PFSK-1 (cell line): Measurements from ENCODE around the gene FGGY.

ENCODE experiments used
- FOXP2 ChIP-seq: optimal IDR thresholded peaks from 2 replicates; pipeline ENCODE3; 2011; ENCODE audit warnings: borderline replicate concordance, control low read depth, inconsistent platforms; ENCODE audit not compliant: insufficient read depth; ENCODE audit errors: extremely low read length, extremely low read depth
- POLR2AphosphoS5 ChIP-seq: IDR thresholded peaks from 2 replicates; pipeline ENCODE4 v1.6.1; 2012; ENCODE audit warnings: low read depth, mild to moderate bottlenecking, control low read depth, low read length, moderate library complexity
- REST ChIP-seq, 2 experiments: IDR thresholded peaks; 2 replicates each; pipeline versions ENCODE4 v1.6.1 to v1.8.0; 2011 to 2012; ENCODE audit warnings: low read depth in 2 of 2, low read length in 2 of 2, control low read depth in 1 of 2, inconsistent platforms in 1 of 2, mild to moderate bottlenecking in 1 of 2, moderate library complexity in 1 of 2; ENCODE audit not compliant: insufficient read depth in 1 of 2
- SIN3A ChIP-seq: IDR thresholded peaks from 2 replicates; pipeline ENCODE4 v1.6.1; 2012; ENCODE audit warnings: mild to moderate bottlenecking, low read length, moderate library complexity, borderline replicate concordance; ENCODE audit not compliant: insufficient read depth
- TAF1 ChIP-seq: IDR thresholded peaks from 2 replicates; pipeline ENCODE4 v1.6.1; 2012; ENCODE audit warnings: low read length, control low read depth, borderline replicate concordance; ENCODE audit not compliant: insufficient read depth

The FGGY gene

DNA sequence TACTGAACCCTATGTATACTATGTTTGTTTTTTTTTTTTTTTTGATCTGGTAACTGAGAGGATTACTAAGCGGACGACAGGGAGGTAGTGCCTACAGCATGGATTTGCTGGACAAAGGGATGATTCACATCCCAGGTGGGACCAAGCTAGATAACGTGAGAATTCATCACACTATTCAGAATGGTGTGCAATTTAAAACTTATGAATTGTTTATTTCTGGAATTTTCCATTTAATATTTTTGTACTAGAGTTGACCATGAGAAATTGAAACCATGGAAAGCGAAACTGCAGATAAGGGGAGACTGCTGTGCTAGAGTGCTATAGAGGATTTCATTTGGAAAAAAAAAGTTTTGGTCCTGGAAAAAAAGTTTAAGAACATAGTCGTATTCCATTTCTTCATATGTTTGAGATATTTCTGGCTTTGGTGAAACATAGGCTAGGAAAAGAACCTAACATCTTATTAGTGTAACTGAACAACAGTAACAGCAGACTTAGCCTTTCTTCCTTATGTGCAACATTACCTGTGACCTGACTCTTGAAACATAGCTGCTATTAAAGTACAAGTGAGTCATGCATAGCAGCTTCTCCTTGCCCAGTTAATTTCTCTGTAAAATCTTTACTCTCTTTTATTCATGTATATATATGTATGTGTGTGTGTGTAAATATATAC is 202.5 kb downstream of the FGGY start:
- TF ChIP-seq TAF1 = no peak
- TF ChIP-seq FOXP2 = no peak
- TF ChIP-seq SIN3A = no peak
- TF ChIP-seq REST (IDR thresholded peaks at IDR 0.05; ENCODE audit: insufficient read depth in 1 of 2, low read depth in 2 of 2, low read length in 2 of 2) = no peak
- no peak for TF ChIP-seq POLR2AphosphoS5

DNA sequence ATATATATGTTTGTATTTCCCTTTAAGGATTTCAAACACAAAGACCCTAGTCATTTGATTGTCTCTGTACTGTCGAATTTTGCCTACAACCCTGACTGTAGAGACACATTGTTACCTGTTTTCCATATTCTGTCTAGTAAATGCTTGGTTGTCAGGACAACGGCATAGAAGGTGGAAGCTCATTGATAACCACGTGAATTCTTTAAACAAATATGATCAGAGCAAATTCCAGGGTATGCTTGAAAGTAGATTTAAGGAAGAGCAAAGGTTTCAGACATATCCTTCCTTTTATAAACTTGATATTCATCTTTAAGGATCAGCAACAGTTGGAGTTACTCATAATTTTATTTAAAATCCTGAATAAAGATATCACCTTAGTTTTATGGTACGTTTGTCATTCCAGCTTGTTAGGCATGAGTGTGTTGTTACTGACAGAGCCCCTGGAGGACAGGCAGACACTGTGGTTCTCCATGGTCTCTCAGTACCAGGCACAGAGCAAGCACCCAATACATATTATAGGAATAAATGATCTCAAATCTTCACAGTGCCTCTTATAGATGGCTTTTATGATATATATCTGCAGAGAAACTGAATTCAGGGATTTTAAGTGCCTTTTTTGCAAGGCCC is 203.2 kb downstream of the FGGY start:
- TF ChIP-seq REST (IDR thresholded peaks at IDR 0.05; ENCODE audit: insufficient read depth in 1 of 2, low read depth in 2 of 2, low read length in 2 of 2) (no peak), TAF1 (no peak), FOXP2 (no peak), POLR2AphosphoS5 (no peak), SIN3A (no peak)

DNA sequence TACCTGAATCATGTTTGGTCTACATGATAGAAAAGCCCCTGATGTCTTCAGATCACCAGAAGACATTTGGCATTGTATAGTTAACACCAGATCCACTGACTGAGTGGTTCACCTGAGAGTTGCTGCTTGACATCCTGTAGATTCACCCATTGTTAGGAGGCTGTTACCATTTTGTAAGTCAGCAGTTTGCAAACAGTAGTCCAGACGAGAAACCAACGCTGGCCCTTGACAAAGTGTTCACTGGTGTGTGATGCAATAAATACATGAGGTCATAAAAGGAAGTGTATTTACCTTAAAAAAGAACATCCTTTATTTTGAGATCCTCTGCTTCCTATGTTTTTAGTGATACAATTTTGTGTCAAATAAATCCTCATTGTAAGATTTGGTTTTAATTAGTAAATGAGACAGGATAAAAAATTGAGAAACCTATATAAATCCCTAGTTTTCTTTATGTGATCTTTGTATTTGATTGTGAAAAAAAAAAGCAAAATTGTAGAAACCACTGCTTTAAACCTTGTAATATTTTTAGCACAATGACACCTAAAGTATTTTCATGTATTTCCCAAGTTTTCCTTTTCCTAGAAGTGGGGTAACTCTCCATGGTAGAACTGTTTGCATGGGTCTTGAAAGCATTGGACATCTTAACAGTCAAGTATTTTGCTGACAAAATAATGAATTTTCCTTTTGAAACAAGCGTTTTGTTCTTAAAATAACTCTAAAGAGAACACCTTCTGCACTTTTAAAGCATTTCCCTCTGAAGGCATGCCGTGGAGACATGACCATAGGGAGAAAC is 204.3 kb downstream of the FGGY start:
- no peak for TF ChIP-seq TAF1
- TF ChIP-seq SIN3A = no peak

DNA sequence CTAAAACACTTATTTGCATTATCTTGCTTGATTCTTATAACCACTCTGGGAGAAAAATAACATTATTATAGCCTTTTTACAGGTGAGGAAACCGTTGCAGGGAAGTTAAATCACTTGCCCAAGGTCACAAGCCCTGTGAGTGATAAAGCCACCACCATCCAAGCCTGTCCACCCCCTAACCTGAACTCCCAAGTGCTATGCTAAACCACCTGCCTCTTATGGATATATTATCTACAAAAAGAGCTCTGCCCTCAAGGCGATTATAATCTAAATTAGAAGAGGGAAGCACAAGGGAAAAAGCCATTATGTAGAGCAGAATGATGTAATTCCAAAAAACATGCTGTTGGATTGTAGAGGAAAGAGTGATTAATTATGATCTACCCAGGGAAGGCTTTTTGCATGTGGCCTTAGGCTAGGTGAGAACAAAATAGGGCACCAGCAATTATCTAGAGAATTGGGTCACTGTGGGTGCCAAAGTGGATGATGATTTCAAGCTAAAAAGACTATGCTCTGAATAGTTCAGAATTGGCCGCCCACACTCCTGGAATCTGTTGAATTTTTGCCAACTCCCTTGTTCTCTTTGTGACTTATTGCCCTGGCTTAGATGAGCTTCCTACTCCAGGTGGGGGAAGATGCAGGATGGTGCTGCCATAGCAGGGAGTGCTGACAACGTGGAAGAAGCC is 205.3 kb downstream of the FGGY start:
- TF ChIP-seq FOXP2 = no peak
- TF ChIP-seq SIN3A = no peak
- no peak for TF ChIP-seq POLR2AphosphoS5
- TF ChIP-seq TAF1 = no peak
- TF ChIP-seq REST (IDR thresholded peaks at IDR 0.05; ENCODE audit: insufficient read depth in 1 of 2, low read depth in 2 of 2, low read length in 2 of 2) = no peak

DNA sequence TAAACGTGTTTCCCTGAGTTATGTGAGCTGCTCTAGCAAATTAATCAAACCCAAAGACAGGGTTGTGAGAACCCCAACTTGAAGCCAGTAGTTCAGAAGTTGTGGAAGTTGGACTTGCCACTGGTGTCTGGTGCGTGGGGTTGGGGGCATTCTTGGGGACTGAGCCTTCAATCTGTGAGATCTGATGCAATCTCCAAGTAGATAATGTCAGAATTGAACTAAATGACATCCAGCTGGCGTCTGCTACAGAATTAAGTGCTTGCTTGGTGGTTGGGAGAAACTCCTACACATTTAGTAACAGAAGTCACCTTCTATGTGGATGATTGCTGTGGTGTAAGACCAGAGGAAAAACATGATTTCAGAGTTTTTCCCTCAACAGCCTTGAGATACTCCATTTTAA is 207.4 kb downstream of the FGGY start:
- TF ChIP-seq POLR2AphosphoS5 = no peak
- no peak for TF ChIP-seq FOXP2
- TF ChIP-seq TAF1 = no peak
- TF ChIP-seq SIN3A = no peak
- no peak for TF ChIP-seq REST (IDR thresholded peaks at IDR 0.05; ENCODE audit: insufficient read depth in 1 of 2, low read depth in 2 of 2, low read length in 2 of 2)
